ENCODE data around the gene MUL1. TPM values are rescaled to one million over a fixed set of nuclear protein-coding genes. Genes with fewer than 3 reads are reported as not detected.

Gene MUL1
- total RNA-seq, 3 donors from 2014 or later = 31.5 to 44.9 (median 44.7) TPM

DNA sequence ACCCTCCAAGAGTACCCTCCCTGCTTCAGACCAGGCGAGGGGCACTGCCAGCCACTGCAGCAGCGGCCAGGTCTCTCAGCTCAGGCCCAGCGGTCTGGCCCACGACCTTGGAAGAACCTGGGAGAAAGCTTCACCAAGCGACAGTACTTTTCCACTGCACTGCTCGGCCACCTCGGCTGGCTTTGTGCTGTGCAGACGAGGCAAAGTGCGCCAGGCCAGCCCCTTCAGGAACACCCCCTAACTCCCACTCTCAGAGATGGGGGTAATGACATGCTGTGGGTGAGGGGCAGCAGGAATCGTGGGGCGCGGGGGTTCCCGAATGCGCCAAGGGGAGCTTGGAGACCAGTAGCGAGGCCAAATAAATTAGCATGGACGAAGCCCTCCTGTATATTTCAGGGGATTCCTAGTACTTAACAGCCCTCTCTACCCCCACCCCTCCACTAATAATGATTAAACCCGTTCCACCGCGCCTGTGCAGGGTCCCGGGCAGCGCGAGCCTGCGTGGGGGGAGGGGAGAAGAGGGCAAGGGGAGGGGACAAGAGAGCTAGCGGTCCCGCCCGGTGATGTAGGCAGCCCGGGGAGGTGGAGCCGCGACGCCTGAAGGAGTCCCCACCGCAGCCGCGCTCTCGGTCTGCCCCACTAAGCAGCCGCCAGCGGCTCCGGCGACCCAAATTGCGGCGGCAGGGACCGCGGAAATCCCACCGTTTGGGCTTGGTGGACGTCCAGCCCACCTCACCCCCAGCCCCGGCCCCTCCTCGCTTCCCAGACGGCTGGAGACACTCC is 44.2 kb upstream of the MUL1 start, which contains the start of gene FAM43B:
TSS of gene FAM43B (plus strand) at position 629 of the 783 bp plus-strand sequence. CDS start 401 bp downstream, outside the sequence.
- DNase-seq = peak; percentile 21 to 59 (median 34)
- no peaks in the 10 kb centered on the region for H3K9me3 ChIP-seq
- H3K4me3 ChIP-seq = no peak within 1 kb of the TSS
- TF ChIP-seq, protein P1, sequence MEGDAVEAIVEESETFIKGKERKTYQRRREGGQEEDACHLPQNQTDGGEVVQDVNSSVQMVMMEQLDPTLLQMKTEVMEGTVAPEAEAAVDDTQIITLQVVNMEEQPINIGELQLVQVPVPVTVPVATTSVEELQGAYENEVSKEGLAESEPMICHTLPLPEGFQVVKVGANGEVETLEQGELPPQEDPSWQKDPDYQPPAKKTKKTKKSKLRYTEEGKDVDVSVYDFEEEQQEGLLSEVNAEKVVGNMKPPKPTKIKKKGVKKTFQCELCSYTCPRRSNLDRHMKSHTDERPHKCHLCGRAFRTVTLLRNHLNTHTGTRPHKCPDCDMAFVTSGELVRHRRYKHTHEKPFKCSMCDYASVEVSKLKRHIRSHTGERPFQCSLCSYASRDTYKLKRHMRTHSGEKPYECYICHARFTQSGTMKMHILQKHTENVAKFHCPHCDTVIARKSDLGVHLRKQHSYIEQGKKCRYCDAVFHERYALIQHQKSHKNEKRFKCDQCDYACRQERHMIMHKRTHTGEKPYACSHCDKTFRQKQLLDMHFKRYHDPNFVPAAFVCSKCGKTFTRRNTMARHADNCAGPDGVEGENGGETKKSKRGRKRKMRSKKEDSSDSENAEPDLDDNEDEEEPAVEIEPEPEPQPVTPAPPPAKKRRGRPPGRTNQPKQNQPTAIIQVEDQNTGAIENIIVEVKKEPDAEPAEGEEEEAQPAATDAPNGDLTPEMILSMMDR (IDR thresholded peaks at IDR 0.05) = no peak
- intact Hi-C loops (cut with DNase I, micrococcal nuclease) = no loop called here
- H3K4me1 ChIP-seq (ENCODE audit: low read depth) = peaks cover 15% of the 10 kb centered on the region
- ATAC-seq = peak; percentile 40
- no peaks in the 10 kb centered on the region for H3K36me3 ChIP-seq (ENCODE audit: low read depth)

DNA sequence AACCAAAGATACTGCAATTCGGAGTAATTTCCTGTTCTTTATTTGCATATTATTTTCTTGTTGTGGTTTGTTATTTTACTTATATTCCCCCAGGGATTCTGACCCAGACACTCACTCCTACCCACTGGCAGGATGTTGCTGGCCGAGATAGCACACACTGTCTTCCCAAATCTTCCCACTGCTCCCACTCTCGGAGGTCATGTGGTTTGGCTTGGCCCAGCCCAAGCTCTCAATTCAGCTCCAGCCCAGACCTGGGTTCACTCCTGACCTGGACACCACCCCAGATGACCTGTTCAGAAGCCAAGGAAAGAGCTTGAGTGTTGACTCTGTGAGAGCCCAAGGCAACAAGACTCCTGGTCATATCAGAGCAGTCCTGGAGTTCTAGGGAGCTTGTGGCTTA is 43.2 kb upstream of the MUL1 start:
- Histone ChIP-seq H3K4me3 (no peak overlapping the region), H3K9me3 (no peaks in the 10 kb centered on the region), H3K4me1 (ENCODE audit: low read depth) (peaks cover 15% of the 10 kb centered on the region), H3K36me3 (ENCODE audit: low read depth) (no peaks in the 10 kb centered on the region)
- ATAC-seq (no peak), DNase-seq (no peak)
- intact Hi-C loops (cut with DNase I, micrococcal nuclease) = no loop called here
- TF ChIP-seq, protein P1 (IDR thresholded peaks at IDR 0.05) = no peak

DNA sequence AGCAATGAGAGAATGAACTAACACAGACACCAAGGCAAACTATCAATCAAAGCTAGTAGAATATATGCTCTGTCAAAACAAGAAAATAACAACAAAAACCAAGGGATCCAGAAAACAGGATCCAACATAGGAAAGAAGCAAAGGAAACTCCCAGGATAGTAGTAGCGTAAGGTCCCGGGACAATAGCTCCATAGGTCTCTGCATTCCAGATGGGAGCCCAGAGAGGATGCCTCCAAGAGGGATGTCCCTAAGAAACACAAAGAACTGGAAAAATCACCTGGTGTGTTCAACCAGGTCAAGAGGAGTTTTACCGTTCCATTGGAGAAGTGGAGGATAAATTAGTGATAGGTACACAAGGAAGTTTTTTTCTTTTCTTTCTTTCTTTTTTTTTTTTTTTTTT is 38.7 kb upstream of the MUL1 start:
- Histone ChIP-seq H3K36me3 (ENCODE audit: low read depth) (no peaks in the 10 kb centered on the region), H3K9me3 (no peaks in the 10 kb centered on the region), H3K4me3 (no peak overlapping the region), H3K4me1 (ENCODE audit: low read depth) (no peaks in the 10 kb centered on the region)
- ATAC-seq (no peak), DNase-seq (no peak)
- intact Hi-C loops (cut with DNase I, micrococcal nuclease) = no loop called here
- TF ChIP-seq, protein P1 (IDR thresholded peaks at IDR 0.05) = no peak

DNA sequence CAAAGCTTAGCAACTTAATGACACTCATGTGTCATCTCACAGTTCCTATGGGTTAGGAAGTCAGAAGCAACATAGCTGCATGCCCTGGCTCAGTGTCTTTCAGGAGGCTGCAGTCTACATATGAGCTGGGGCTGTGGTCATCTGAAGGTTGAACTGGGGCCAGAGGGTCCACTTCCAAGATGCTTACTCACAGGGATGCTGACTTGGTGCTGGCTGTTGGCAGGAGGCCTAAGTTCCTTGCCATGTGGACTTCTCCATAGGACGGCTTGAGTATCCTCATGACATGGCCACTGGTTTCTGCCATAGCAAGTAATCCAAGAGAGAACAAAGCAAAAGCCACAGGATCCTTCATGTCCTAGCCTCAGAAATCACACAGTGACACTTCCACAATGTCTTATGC is 32.3 kb upstream of the MUL1 start:
- TF ChIP-seq, protein P1 (IDR thresholded peaks at IDR 0.05) = no peak
- intact Hi-C loops (cut with DNase I, micrococcal nuclease) = no loop called here
- H3K4me1 ChIP-seq (ENCODE audit: low read depth) = no peaks in the 10 kb centered on the region

DNA sequence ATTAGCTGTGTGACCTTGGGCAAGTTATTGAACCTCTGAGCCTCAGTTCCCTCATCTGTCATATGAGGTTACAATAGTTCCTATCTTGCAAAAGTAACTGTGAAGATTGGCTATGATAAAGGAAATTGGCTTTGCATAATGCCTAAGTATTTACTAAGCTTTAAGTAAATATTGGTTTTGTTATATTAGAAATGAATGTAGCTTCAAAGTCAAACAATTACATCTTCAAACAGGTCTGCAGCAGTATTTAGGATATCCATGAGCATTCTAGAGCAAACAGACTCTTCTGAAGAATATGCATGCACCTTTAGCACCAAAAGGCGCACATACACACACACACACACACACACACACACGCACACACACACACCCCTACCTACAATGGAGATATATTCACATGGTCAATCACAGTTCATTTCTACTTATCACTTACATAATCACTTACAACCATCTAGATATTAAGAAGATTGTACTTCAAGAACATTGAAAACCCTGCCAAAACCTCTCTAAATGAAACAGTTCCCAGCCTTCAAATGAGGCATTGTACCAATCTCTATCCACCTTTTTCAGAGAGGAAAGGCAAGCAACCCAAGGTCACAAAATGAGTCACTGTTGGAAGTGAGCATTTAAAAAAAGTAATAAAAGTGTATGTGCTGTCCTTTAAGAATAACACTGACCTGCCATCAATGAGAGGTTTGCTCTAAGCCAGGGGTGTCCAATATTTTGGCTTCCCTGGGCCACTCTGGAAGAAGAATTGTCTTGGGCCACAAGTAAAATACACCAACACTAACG is 31.0 kb upstream of the MUL1 start:
- intact Hi-C loops (cut with DNase I, micrococcal nuclease) = no loop called here
- Histone ChIP-seq H3K9me3 (no peaks in the 10 kb centered on the region), H3K4me3 (no peak overlapping the region), H3K4me1 (ENCODE audit: low read depth) (no peaks in the 10 kb centered on the region), H3K36me3 (ENCODE audit: low read depth) (no peaks in the 10 kb centered on the region)
- TF ChIP-seq, protein P1 (IDR thresholded peaks at IDR 0.05) = no peak
- ATAC-seq (no peak), DNase-seq (no peak)

More for the DNA sequence above, 32.3 kb upstream of the MUL1 start:
- DNase-seq = no peak
- no peak for ATAC-seq
- Histone ChIP-seq H3K36me3 (ENCODE audit: low read depth) (no peaks in the 10 kb centered on the region), H3K4me3 (no peak overlapping the region), H3K9me3 (no peaks in the 10 kb centered on the region)
